IPS-15b (cell line): ENCODE results near the gene FCER1A.

ENCODE experiments used
- H3K27me3 ChIP-seq: one replicate; pipeline ENCODE4 v1.6.1; 2013; ENCODE audit warnings: low read length; ENCODE audit not compliant: control insufficient read depth, insufficient read depth
- H3K36me3 ChIP-seq: one replicate; pipeline ENCODE4 v1.6.1; 2013; ENCODE audit warnings: low read length; ENCODE audit not compliant: control insufficient read depth, insufficient read depth
- H3K4me1 ChIP-seq: one replicate; pipeline ENCODE4 v1.6.1; 2013; ENCODE audit warnings: mild to moderate bottlenecking, low read length; ENCODE audit not compliant: control insufficient read depth, insufficient read depth
- H3K4me3 ChIP-seq: one replicate; pipeline ENCODE4 v1.5.1; 2013; ENCODE audit warnings: low read depth, low read length
- H3K9ac ChIP-seq: one replicate; pipeline ENCODE4 v1.6.1; 2013; ENCODE audit warnings: low read depth, mild to moderate bottlenecking, low read length
- H3K9me3 ChIP-seq: one replicate; pipeline ENCODE4 v1.6.1; 2013; ENCODE audit warnings: mild to moderate bottlenecking, low read length; ENCODE audit not compliant: control insufficient read depth, insufficient read depth

Gene FCER1A

DNA sequence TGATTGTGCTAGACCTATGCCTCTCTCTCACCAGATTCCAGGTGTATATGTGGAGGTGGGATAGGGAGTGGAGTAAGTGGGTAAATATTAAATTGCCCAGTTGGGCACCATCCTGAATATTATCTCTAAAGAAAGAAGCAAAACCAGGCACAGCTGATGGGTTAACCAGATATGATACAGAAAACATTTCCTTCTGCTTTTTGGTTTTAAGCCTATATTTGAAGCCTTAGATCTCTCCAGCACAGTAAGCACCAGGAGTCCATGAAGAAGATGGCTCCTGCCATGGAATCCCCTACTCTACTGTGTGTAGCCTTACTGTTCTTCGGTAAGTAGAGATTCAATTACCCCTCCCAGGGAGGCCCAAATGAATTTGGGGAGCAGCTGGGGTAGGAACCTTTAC, at the start of gene FCER1A:
FCER1A (plus strand) TSS at position 242 of the 400 bp plus-strand sequence; CDS start at position 271, 29 bp downstream.
- H3K27me3 ChIP-seq = no peaks in the 10 kb centered on the region
- no peaks in the 10 kb centered on the region for H3K9me3 ChIP-seq
- no peak within 1 kb of the TSS for H3K9ac ChIP-seq
- no peak within 1 kb of the TSS for H3K4me3 ChIP-seq
- no peaks in the 10 kb centered on the region for H3K4me1 ChIP-seq
- no peaks in the 10 kb centered on the region for H3K36me3 ChIP-seq

GRCh38 chr1:159261311-159261710, 40.8 kb upstream of the FCER1A start:
- Histone ChIP-seq H3K27me3 (no peaks in the 10 kb centered on the region), H3K36me3 (no peaks in the 10 kb centered on the region), H3K9me3 (no peaks in the 10 kb centered on the region), H3K9ac (no peak overlapping the region), H3K4me3 (no peak overlapping the region), H3K4me1 (no peaks in the 10 kb centered on the region)

DNA sequence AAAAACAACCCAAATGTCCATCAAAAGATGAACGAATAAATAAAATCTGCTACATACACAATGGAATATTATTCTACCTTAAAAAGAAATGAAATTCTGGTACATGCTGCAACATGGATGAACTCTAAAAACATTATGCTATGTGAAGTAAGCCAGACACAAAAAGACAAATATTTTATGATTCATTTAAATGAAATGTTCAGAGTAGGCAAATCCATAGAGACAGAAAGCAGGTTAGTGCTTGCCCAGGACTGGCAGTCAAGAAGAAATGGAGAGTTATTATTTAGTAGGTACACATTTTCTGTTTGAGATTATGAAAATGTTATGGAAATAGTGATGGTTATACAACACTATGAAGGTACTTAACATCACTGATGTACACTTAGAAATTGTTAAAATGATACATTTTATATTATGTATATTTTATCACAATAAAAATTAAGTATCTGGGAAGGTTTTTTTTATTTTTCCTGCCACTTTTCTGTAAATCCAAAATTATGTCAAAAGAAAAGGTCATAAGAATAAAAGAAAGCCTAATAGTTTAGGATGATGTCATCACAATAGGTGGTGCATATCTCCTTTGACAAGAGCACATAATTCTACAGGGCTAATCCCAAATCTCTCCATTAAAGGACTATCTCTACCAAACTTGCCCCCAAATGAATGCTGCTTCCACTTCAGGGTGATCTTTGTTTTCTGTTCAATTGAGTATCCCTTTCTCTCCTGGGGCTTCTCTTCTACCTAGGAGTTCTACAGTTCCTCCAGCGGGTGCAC, 40.2 kb upstream of the FCER1A start:
- no peaks in the 10 kb centered on the region for H3K36me3 ChIP-seq
- H3K9me3 ChIP-seq = no peaks in the 10 kb centered on the region
- no peak overlapping the region for H3K9ac ChIP-seq
- no peaks in the 10 kb centered on the region for H3K27me3 ChIP-seq
- no peaks in the 10 kb centered on the region for H3K4me1 ChIP-seq
- no peak overlapping the region for H3K4me3 ChIP-seq

GRCh38 chr1:159266832-159267231, 35.3 kb upstream of the FCER1A start:
- Histone ChIP-seq H3K4me3 (no peak overlapping the region), H3K9ac (no peak overlapping the region), H3K27me3 (no peaks in the 10 kb centered on the region), H3K36me3 (no peaks in the 10 kb centered on the region), H3K4me1 (no peaks in the 10 kb centered on the region), H3K9me3 (no peaks in the 10 kb centered on the region)

- no peaks in the 10 kb centered on the region for H3K36me3 ChIP-seq
- no peaks in the 10 kb centered on the region for H3K27me3 ChIP-seq
- H3K4me1 ChIP-seq = no peaks in the 10 kb centered on the region
- H3K9ac ChIP-seq = no peak overlapping the region
- no peak overlapping the region for H3K4me3 ChIP-seq
- no peaks in the 10 kb centered on the region for H3K9me3 ChIP-seq
Observed at GRCh38 chr1:159274631-159275030, 27.5 kb upstream of the FCER1A start.

GRCh38 chr1:159275891-159276290, 26.2 kb upstream of the FCER1A start:
- Histone ChIP-seq H3K4me1 (no peaks in the 10 kb centered on the region), H3K9me3 (no peaks in the 10 kb centered on the region), H3K4me3 (no peak overlapping the region), H3K27me3 (no peaks in the 10 kb centered on the region), H3K36me3 (no peaks in the 10 kb centered on the region), H3K9ac (no peak overlapping the region)

GRCh38 chr1:159279773-159280172, 22.4 kb upstream of the FCER1A start:
- no peaks in the 10 kb centered on the region for H3K27me3 ChIP-seq
- no peak overlapping the region for H3K9ac ChIP-seq

DNA sequence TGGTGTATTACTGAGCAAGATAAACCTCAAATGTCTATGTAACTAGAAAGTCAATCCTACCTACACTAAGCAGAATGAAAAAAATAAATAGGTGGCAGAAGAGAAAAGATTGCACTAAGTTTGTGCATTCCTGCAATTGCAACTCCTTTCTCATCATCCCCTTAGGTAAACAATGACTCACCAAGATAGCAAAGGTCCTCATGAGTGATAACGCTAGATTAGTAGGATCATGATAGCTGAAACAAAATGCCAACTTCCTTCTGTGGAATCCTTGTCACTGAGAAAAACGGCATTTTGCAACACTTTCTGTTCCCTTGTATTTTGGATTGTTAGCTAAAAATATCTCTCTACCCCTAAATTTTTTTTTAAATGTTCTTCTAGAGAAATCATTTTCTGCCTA, 20.0 kb upstream of the FCER1A start:
- H3K9ac ChIP-seq = no peak overlapping the region
- H3K9me3 ChIP-seq = no peaks in the 10 kb centered on the region
- no peaks in the 10 kb centered on the region for H3K4me1 ChIP-seq
- H3K4me3 ChIP-seq = no peak overlapping the region
- H3K36me3 ChIP-seq = no peaks in the 10 kb centered on the region
- H3K27me3 ChIP-seq = no peaks in the 10 kb centered on the region

More at GRCh38 chr1:159279773-159280172, 22.4 kb upstream of the FCER1A start:
- no peaks in the 10 kb centered on the region for H3K36me3 ChIP-seq
- H3K4me3 ChIP-seq = no peak overlapping the region
- H3K4me1 ChIP-seq = no peaks in the 10 kb centered on the region
- no peaks in the 10 kb centered on the region for H3K9me3 ChIP-seq

- Histone ChIP-seq H3K27me3 (no peaks in the 10 kb centered on the region), H3K36me3 (no peaks in the 10 kb centered on the region), H3K9ac (no peak overlapping the region), H3K4me1 (no peaks in the 10 kb centered on the region), H3K4me3 (no peak overlapping the region), H3K9me3 (no peaks in the 10 kb centered on the region)
Observed at GRCh38 chr1:159289060-159289459, 13.1 kb upstream of the FCER1A start.

DNA sequence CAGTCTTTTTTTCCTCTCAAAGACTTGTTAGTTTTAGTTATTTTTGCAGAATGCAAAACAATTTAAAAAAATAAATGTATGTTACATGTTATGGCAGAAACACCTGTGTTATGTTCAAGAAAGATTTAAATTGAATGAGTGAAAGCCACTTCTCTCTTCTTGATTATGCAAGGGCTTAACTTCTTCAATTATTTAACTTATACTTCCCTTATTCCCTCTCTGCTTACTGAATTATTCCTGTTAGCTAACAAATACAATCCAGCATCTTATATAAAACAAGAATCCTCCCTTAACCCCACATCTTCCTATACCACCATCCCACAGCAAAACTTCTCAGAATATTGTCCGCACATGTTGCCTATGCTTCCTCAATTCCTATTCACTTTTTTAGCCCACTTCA, 10.7 kb upstream of the FCER1A start:
- Histone ChIP-seq H3K36me3 (no peaks in the 10 kb centered on the region), H3K9me3 (no peaks in the 10 kb centered on the region), H3K9ac (no peak overlapping the region), H3K4me1 (no peaks in the 10 kb centered on the region), H3K27me3 (no peaks in the 10 kb centered on the region), H3K4me3 (no peak overlapping the region)

- H3K4me3 ChIP-seq = no peak overlapping the region
Observed at GRCh38 chr1:159296706-159297375, 5.3 kb upstream of the FCER1A start.

GRCh38 chr1:159300146-159300545, 2.0 kb upstream of the FCER1A start:
- Histone ChIP-seq H3K9ac (no peak overlapping the region), H3K4me1 (no peaks in the 10 kb centered on the region), H3K9me3 (no peaks in the 10 kb centered on the region), H3K27me3 (no peaks in the 10 kb centered on the region), H3K36me3 (no peaks in the 10 kb centered on the region), H3K4me3 (no peak overlapping the region)

More at GRCh38 chr1:159296706-159297375, 5.3 kb upstream of the FCER1A start:
- no peak overlapping the region for H3K9ac ChIP-seq
- H3K9me3 ChIP-seq = no peaks in the 10 kb centered on the region
- H3K27me3 ChIP-seq = no peaks in the 10 kb centered on the region
- no peaks in the 10 kb centered on the region for H3K36me3 ChIP-seq
- no peaks in the 10 kb centered on the region for H3K4me1 ChIP-seq
